ENCODE measurements around the gene FAM120AOS. TPM values are rescaled to one million over a fixed set of nuclear protein-coding genes. Genes with fewer than 3 reads are reported as not detected.

FAM120AOS gene
- total and polyA plus RNA-seq, 12 donors = 26.2 to 62.6 (median 46.6) TPM

- Histone ChIP-seq H3K4me1 (replicated peaks in 1 of 2) (no peaks in the 10 kb centered on the region), H3K27me3 (no peaks in the 10 kb centered on the region), H3K36me3 (replicated peaks in 1 of 2) (no peaks in the 10 kb centered on the region), H3K9me3 (replicated peaks in 1 of 3) (no peaks in the 10 kb centered on the region), H3K27ac (no peak overlapping the region), H3K4me3 (no peak overlapping the region)
- TF ChIP-seq POLR2A (IDR thresholded peaks at IDR 0.05) (no peak), CTCF (IDR thresholded peaks at IDR 0.05) (no peak)
- intact Hi-C loops (cut with DNase I) = no loop called here
- WGBS, 4 donors = 31 to 46% (median 38%) methylated on average over 5 of the region's 5 CpGs
- peak in 1 of 7 donors; percentile 26 for DNase-seq
Measured at GRCh38 chr9:93431539-93432105, 21.8 kb downstream of the FAM120AOS start.

- TF ChIP-seq POLR2A (IDR thresholded peaks at IDR 0.05) (no peak), CTCF (IDR thresholded peaks at IDR 0.05) (no peak)
- H3K4me1 ChIP-seq (replicated peaks in 1 of 2) = no peaks in the 10 kb centered on the region
- no peak for DNase-seq
- no peak overlapping the region for H3K4me3 ChIP-seq
- no peak overlapping the region for H3K27ac ChIP-seq
- no peaks in the 10 kb centered on the region for H3K36me3 ChIP-seq (replicated peaks in 1 of 2)
- WGBS, 4 donors = 81 to 93% (median 88%) methylated on average over 5 of the region's 5 CpGs
- no peaks in the 10 kb centered on the region for H3K9me3 ChIP-seq (replicated peaks in 1 of 3)
- no peaks in the 10 kb centered on the region for H3K27me3 ChIP-seq
- intact Hi-C loops (cut with DNase I) = no loop called here
Measured at GRCh38 chr9:93427655-93428379, 25.6 kb downstream of the FAM120AOS start.

- no peak for DNase-seq
- TF ChIP-seq POLR2A (IDR thresholded peaks at IDR 0.05) = no peak
- TF ChIP-seq CTCF (IDR thresholded peaks at IDR 0.05) = no peak
- intact Hi-C loops (cut with DNase I) = no loop called here
- Histone ChIP-seq H3K27ac (no peak overlapping the region), H3K27me3 (no peaks in the 10 kb centered on the region), H3K4me3 (no peak overlapping the region), H3K9me3 (replicated peaks in 1 of 3) (no peaks in the 10 kb centered on the region), H3K36me3 (replicated peaks in 1 of 2) (no peaks in the 10 kb centered on the region), H3K4me1 (replicated peaks in 1 of 2) (no peaks in the 10 kb centered on the region)
- 62 to 73% (median 68%) methylated on average over 10 of the region's 10 CpGs for WGBS, 4 donors
Measured at GRCh38 chr9:93422977-93423616, 30.3 kb downstream of the FAM120AOS start.

GRCh38 chr9:93419023-93419422 lies 34.4 kb downstream of the FAM120AOS start:
- Histone ChIP-seq H3K4me3 (no peak overlapping the region), H3K36me3 (replicated peaks in 1 of 2) (no peaks in the 10 kb centered on the region), H3K27me3 (no peaks in the 10 kb centered on the region), H3K4me1 (replicated peaks in 1 of 2) (no peaks in the 10 kb centered on the region), H3K27ac (no peak overlapping the region), H3K9me3 (replicated peaks in 1 of 3) (no peaks in the 10 kb centered on the region)
- intact Hi-C loops (cut with DNase I) = no loop called here
- WGBS, 4 donors = 86 to 94% (median 90%) methylated on average over 1 of the region's 1 CpG
- no peak for DNase-seq
- TF ChIP-seq POLR2A (IDR thresholded peaks at IDR 0.05) (no peak), CTCF (IDR thresholded peaks at IDR 0.05) (no peak)
